Stimulated activated CD8-positive, alpha-beta memory T cell treated with anti-CD3 and anti-CD28 coated beads, Interleukin-4, amount 100 ng/mL, for 1 hour (primary cell): ENCODE results near the gene NTN4.
"Not testable (repeated sequence)": the region's sequence is repeated elsewhere in the genome, so short reads cannot be mapped to it uniquely, and the experiment has no call there.

Experiments used
- DNase-seq, 2 donors: peaks; one replicate each; pipeline ENCODE4 v3.0.0-alpha.2; 2020; ENCODE audit warnings: low read depth in 2 of 2, low spot score in 1 of 2

The NTN4 gene

GRCh38 chr12:95629392-95629791, 161.2 kb downstream of the NTN4 start:
- DNase-seq = no peak

DNA sequence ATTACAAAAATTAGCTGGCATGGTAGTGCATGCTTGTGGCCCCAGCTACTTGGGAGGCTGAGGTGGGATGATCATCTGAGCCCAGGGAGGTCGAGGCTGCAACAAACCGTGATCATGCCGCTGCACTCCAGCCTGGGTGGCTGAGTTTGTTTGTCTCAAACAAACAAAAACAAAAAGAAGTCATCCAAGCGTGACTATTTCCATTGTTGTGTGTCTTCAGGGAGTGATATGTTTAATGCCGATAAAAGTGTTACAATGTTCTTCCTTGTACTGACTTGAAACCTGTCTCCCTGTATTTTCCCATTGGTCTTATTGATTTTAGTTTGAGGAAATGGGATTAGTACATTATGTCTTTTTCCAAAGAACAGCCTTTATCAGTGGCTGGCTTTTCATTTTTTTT, 163.7 kb downstream of the NTN4 start:
- DNase-seq = no peak

- no peak for DNase-seq
These were observed 165.6 kb downstream of the NTN4 start for GRCh38 chr12:95625012-95625411.

- DNase-seq = no peak
These were observed 166.0 kb downstream of the NTN4 start for GRCh38 chr12:95624589-95624988.

DNA sequence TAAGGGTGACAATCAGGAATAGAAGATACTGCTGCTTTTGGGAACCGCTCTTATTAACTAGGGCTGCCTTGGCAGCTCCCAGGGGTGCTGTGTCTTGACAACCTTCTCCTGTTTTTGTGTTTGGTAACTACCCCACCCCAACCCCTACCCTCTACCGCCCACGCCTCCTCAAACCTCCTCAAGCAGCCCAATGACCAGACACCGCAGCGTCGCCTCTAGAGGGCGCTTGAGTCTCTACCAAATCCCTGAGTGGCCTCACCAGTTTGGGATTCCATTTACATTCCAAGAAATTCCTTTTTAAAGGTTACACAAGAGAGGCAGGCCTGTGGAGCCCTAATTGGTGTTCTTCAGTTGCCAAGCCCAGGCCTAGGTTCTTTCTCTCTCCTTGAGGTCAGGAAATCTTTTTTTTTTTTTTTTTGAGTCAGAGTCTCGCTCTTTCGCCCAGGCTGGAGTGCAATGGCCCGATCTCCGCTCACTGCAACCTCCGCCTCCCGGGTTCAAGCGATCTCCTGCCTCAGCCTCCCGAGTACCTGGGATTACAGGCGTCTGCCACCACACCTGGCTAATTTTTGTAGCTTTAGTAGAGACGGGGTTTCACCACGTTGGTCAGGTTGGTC, 166.9 kb downstream of the NTN4 start:
- no peak for DNase-seq

DNA sequence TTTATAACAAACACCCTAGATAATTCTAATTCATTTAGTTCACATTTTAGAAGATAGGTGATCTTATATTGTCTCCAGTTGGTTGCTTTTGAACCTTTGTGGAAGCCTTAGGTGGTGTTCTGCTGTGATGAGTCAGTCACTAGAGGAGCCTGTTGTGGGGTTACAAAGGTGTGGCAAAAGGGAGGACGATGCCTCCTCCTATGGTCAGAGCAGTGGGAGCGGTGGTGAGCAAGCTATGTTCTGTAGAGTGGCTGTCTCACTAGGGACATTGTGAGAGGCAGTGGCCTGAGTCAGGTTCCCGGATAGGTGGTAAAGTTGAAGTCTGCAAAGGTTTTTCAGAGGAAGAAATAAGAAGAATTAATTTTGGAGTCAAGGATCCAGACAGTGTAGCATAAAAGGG, 167.7 kb downstream of the NTN4 start:
- DNase-seq = no peak

- no peak for DNase-seq
These were observed 168.8 kb downstream of the NTN4 start for GRCh38 chr12:95621725-95622124.

- DNase-seq = no peak
These were observed 170.4 kb downstream of the NTN4 start for GRCh38 chr12:95620171-95620570.

DNA sequence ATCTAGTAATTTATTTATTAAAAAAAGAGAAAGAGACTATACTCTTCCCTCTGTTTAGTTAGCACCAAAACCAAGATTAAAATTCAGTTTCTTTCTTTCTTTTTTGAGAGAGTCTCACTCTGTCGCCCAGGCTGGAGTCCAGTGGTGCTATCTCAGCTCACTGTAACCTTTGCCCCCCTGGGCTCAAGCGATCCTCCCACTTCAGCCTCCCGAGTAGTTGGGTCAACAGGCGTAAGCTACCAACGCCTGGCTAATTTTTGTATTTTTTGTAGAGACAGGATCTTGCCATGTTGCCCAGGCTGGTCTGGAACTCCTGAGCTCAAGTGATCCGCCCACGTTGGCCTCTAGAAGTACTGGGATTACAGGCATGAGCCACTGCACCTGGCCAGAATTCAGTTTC, 174.1 kb downstream of the NTN4 start:
- DNase-seq = not testable (repeated sequence)

- DNase-seq = no peak
These were observed 174.8 kb downstream of the NTN4 start for GRCh38 chr12:95615749-95616148.

DNA sequence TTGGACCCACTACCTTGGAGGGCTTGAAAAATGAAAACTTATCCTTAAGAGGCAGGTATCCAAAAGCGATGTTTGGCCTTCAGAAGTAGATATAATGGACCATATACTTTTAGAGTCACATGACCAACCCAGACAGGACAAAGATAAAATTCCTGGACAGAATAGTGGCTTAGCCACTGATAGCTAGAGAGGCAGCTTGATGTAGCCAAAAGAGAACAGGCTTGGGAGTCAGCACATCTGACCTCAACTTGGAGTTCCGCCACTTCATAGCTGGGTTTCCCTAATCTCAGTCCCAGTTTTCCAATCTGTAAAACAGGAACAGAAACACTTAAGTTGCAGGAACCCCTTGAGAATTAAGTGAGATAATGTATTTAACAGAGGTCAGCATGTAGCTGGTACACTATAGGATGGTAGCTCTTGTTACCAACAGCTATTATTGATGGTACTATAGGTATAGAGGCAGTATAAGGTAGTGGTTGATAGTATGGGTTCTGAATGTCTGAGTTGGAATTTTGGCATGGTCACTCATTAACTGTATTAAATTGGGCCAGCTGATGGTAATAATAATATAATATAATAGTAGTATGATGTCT, 176.1 kb downstream of the NTN4 start:
- DNase-seq = no peak

GRCh38 chr12:95613021-95613420, 177.5 kb downstream of the NTN4 start:
- DNase-seq = no peak

GRCh38 chr12:95611676-95612309, 178.8 kb downstream of the NTN4 start:
- no peak for DNase-seq

DNA sequence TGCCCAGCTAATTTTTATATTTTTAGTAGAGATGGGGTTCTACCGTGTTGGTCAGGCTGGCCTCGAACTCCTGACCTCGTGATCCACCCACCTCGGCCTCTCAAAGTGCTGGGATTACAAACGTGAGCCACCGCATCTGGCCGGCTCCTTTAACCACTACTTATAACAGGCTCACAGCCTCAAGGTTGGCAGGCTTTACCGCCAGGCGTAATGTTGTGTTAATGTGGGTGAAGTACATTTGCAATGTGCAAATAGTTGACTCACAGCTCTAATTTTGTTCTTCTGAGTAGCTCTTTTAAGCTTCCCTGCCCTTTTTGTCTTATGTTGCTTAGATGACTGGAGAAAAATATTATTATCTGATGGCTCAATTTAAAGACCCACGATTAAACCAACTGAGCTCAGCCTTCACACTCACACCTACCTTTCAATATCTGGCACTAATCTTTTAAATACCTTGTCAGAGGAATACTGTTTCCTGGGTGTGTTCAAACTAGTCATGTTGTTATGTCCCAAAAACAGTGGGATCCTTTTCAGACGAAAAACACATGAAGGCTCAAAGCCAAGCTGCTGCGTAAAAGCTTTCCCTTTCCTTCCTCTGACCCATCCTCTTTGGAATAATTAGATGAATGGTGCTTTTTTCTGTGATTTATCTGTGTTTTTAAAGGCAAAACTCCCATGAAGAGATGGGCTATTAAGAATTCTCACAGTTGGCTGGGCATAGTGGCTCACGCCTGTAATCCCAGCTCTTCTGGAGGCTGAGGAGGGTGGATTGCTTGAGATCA, 182.1 kb downstream of the NTN4 start:
- no peak for DNase-seq
